ENCODE data around the gene RBFOX1.

RBFOX1 gene

GRCh38 chr16:7561908-7562405 is 229.3 kb downstream of the RBFOX1 start:
- TF ChIP-seq CTCF (IDR thresholded peaks at IDR 0.05) = no peak
- Mint-ChIP-seq H3K36me3 (ENCODE audit: low read depth) (no peaks in the 10 kb centered on the region), H3K4me3 (no peak overlapping the region), H3K27me3 (ENCODE audit: low read depth, poor library complexity) (no peaks in the 10 kb centered on the region), H3K4me1 (peaks cover 6% of the 10 kb centered on the region), H3K27ac (no peak overlapping the region), H3K9me3 (no peaks in the 10 kb centered on the region)
- no peak for DNase-seq

GRCh38 chr16:7566360-7566759 is 233.7 kb downstream of the RBFOX1 start:
- peaks cover 6% of the 10 kb centered on the region for H3K4me1 Mint-ChIP-seq
- DNase-seq = no peak
- no peaks in the 10 kb centered on the region for H3K27me3 Mint-ChIP-seq (ENCODE audit: low read depth, poor library complexity)
- no peak overlapping the region for H3K27ac Mint-ChIP-seq
- H3K36me3 Mint-ChIP-seq (ENCODE audit: low read depth) = no peaks in the 10 kb centered on the region
- H3K9me3 Mint-ChIP-seq = no peaks in the 10 kb centered on the region
- TF ChIP-seq CTCF (IDR thresholded peaks at IDR 0.05) = no peak
- no peak overlapping the region for H3K4me3 Mint-ChIP-seq

GRCh38 chr16:7571366-7571765 is 238.7 kb downstream of the RBFOX1 start:
- Mint-ChIP-seq H3K4me3 (no peak overlapping the region), H3K36me3 (ENCODE audit: low read depth) (no peaks in the 10 kb centered on the region)

GRCh38 chr16:7577588-7577987 is 244.9 kb downstream of the RBFOX1 start:
- Mint-ChIP-seq H3K27me3 (ENCODE audit: low read depth, poor library complexity) (peaks cover 5% of the 10 kb centered on the region), H3K9me3 (no peaks in the 10 kb centered on the region), H3K27ac (no peak overlapping the region), H3K4me1 (peaks cover 24% of the 10 kb centered on the region), H3K4me3 (no peak overlapping the region), H3K36me3 (ENCODE audit: low read depth) (no peaks in the 10 kb centered on the region)
- TF ChIP-seq CTCF (IDR thresholded peaks at IDR 0.05) = no peak
- DNase-seq = no peak

More at GRCh38 chr16:7571366-7571765, 238.7 kb downstream of the RBFOX1 start:
- Mint-ChIP-seq H3K9me3 (no peaks in the 10 kb centered on the region), H3K27me3 (ENCODE audit: low read depth, poor library complexity) (peaks cover 4% of the 10 kb centered on the region), H3K27ac (no peak overlapping the region), H3K4me1 (peaks cover 10% of the 10 kb centered on the region)
- DNase-seq = no peak
- no peak for TF ChIP-seq CTCF (IDR thresholded peaks at IDR 0.05)

GRCh38 chr16:7579454-7579853 is 246.8 kb downstream of the RBFOX1 start:
- no peak for DNase-seq
- peaks cover 7% of the 10 kb centered on the region for H3K27me3 Mint-ChIP-seq (ENCODE audit: low read depth, poor library complexity)
- no peaks in the 10 kb centered on the region for H3K9me3 Mint-ChIP-seq
- H3K4me1 Mint-ChIP-seq = peaks cover 28% of the 10 kb centered on the region
- no peaks in the 10 kb centered on the region for H3K36me3 Mint-ChIP-seq (ENCODE audit: low read depth)
- no peak overlapping the region for H3K27ac Mint-ChIP-seq
- H3K4me3 Mint-ChIP-seq = no peak overlapping the region
- no peak for TF ChIP-seq CTCF (IDR thresholded peaks at IDR 0.05)

GRCh38 chr16:7581175-7581574 is 248.5 kb downstream of the RBFOX1 start:
- H3K36me3 Mint-ChIP-seq (ENCODE audit: low read depth) = no peaks in the 10 kb centered on the region
- H3K4me3 Mint-ChIP-seq = no peak overlapping the region
- H3K4me1 Mint-ChIP-seq = peaks cover 29% of the 10 kb centered on the region
- no peak for TF ChIP-seq CTCF (IDR thresholded peaks at IDR 0.05)
- H3K27ac Mint-ChIP-seq = no peak overlapping the region
- H3K27me3 Mint-ChIP-seq (ENCODE audit: low read depth, poor library complexity) = peaks cover 4% of the 10 kb centered on the region
- DNase-seq = no peak
- H3K9me3 Mint-ChIP-seq = no peaks in the 10 kb centered on the region

Data from nephron progenitor cell (in vitro differentiated cells).